MM.1S (cell line): Measurements from ENCODE around the gene NUCKS1.

ENCODE experiments used
- DNase-seq: peaks from one replicate; pipeline ENCODE4 v3.0.0-alpha.2; 2015
- H2AFZ ChIP-seq: fragments of 300-600 bp; sonication (generic); 2 replicates; pipeline ENCODE4 v1.6.0; 2016; ENCODE audit warnings: antibody characterized with exemption, low read length
- H3F3A ChIP-seq: fragments of 300-600 bp; sonication (generic); 2 replicates; pipeline ENCODE4 v1.6.1; 2016; ENCODE audit warnings: mild to moderate bottlenecking, antibody characterized with exemption, low read length, moderate library complexity, mixed read lengths; ENCODE audit not compliant: insufficient read depth
- H3K27ac ChIP-seq: fragments of 300-600 bp; sonication (generic); 2 replicates; pipeline ENCODE4 v1.5.1; 2016; ENCODE audit warnings: mild to moderate bottlenecking, low read length
- H3K27me3 ChIP-seq: fragments of 300-600 bp; sonication (generic); replicated peaks from 2 replicates; pipeline ENCODE4 v1.6.0; 2016; ENCODE audit warnings: low read length; ENCODE audit not compliant: insufficient read depth
- H3K36me3 ChIP-seq: fragments of 300-600 bp; sonication (generic); replicated peaks from 2 replicates; pipeline ENCODE4 v1.6.1; 2016; ENCODE audit warnings: mild to moderate bottlenecking, low read length, mixed read lengths; ENCODE audit not compliant: insufficient read depth
- H3K4me1 ChIP-seq: fragments of 300-600 bp; sonication (generic); 2 replicates; pipeline ENCODE4 v1.6.1; 2016; ENCODE audit warnings: low read length, mixed read lengths
- H3K4me2 ChIP-seq: fragments of 300-600 bp; sonication (generic); 2 replicates; pipeline ENCODE4 v1.6.0; 2016; ENCODE audit warnings: low read depth, low read length
- H3K4me3 ChIP-seq: fragments of 300-600 bp; sonication (generic); 2 replicates; pipeline ENCODE4 v1.5.1; 2016; ENCODE audit warnings: low read length, mixed read lengths
- H3K79me2 ChIP-seq: fragments of 300-600 bp; sonication (generic); 2 replicates; pipeline ENCODE4 v1.6.1; 2016; ENCODE audit warnings: mixed run types, low read length, mixed read lengths
- H3K9ac ChIP-seq: fragments of 300-600 bp; sonication (generic); 2 replicates; pipeline ENCODE4 v1.6.1; 2016; ENCODE audit warnings: low read length, mixed read lengths
- H3K9me2 ChIP-seq: fragments of 300-600 bp; sonication (generic); replicated peaks from 2 replicates; pipeline ENCODE4 v1.6.1; 2016; ENCODE audit warnings: mild to moderate bottlenecking, low read length, mixed read lengths; ENCODE audit not compliant: insufficient read depth
- H3K9me3 ChIP-seq: fragments of 300-600 bp; sonication (generic); replicated peaks from 2 replicates; pipeline ENCODE4 v1.6.1; 2016; ENCODE audit warnings: mild to moderate bottlenecking, low read length, mixed read lengths; ENCODE audit not compliant: insufficient read depth
- H4K20me1 ChIP-seq: fragments of 300-600 bp; sonication (generic); 2 replicates; pipeline ENCODE4 v1.6.1; 2016; ENCODE audit warnings: mild to moderate bottlenecking, low read length, moderate library complexity, mixed read lengths; ENCODE audit not compliant: insufficient read depth
- EZH2 ChIP-seq: fragments of 300-600 bp; sonication (generic); optimal IDR thresholded peaks from 2 replicates; pipeline ENCODE3; 2017; ENCODE audit warnings: low read depth, mild to moderate bottlenecking, antibody characterized with exemption, low read length, mixed read lengths
- EZH2phosphoT487 ChIP-seq: fragments of 300-600 bp; sonication (generic); IDR thresholded peaks from 2 replicates; pipeline ENCODE4 v1.6.1; 2018; ENCODE audit warnings: antibody characterized with exemption, low read length
- TF ChIP-seq, protein P1 (sequence below): fragments of 300-600 bp; sonication (generic); IDR thresholded peaks from 2 replicates; pipeline ENCODE4 v1.5.1; 2016; ENCODE audit warnings: antibody characterized with exemption, low read length, mixed read lengths

Gene NUCKS1

DNA sequence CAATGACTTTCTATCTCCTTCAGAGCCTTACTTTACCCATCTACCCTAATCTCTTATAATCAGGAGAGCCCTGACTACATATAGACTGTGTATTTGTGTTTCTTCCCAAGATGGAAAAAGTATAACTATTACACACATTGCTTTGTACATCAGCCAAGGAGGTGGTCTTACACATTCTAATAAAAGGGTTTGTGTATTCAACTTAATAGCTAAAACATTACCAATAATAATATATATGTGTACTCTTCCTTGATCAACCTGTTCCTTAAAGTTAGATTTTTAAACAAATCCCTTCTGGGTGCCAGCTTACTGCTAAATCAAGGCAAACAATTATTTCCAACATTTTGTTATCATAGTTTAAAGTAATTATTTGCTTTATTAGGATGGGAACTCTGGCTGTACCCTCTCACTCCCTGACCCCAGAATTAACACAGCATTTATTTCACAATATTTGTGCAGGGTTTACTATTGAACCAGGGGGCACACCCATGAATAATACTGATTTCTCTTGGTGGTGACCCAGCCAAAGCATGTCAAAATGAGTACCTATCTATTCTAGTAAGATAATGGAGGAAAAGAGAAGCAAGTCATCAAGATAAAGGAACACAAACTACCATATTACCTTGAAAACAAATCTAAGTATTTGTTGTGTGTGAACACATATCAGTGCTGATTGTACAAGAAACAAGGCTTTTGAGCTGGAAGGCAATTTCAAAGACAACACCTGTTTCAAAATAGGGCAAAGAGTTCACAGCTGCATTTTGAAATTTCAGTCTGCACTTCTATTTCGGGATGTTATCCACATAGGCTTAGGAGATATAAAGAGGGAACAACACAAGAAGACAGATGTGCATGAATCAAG lies 39.5 kb downstream of the NUCKS1 start:
- Histone ChIP-seq H3K27ac (no peak overlapping the region), H3K4me3 (no peak overlapping the region), H3K27me3 (no peaks in the 10 kb centered on the region), H3K79me2 (no peaks in the 10 kb centered on the region), H3K9me3 (no peaks in the 10 kb centered on the region), H3K9me2 (no peaks in the 10 kb centered on the region), H4K20me1 (no peaks in the 10 kb centered on the region), H3K4me1 (no peaks in the 10 kb centered on the region), H3K4me2 (no peak overlapping the region), H3K36me3 (0 out of 2 replicates have a peak, but pooled peaks cover 2% of the 10 kb centered on the region), H2AFZ (no peak overlapping the region), H3K9ac (no peak overlapping the region), H3F3A (peaks cover 17% of the 10 kb centered on the region)
- no peak for DNase-seq
- no peak for TF ChIP-seq EZH2
- no peak for TF ChIP-seq EZH2phosphoT487
- TF ChIP-seq, protein P1, sequence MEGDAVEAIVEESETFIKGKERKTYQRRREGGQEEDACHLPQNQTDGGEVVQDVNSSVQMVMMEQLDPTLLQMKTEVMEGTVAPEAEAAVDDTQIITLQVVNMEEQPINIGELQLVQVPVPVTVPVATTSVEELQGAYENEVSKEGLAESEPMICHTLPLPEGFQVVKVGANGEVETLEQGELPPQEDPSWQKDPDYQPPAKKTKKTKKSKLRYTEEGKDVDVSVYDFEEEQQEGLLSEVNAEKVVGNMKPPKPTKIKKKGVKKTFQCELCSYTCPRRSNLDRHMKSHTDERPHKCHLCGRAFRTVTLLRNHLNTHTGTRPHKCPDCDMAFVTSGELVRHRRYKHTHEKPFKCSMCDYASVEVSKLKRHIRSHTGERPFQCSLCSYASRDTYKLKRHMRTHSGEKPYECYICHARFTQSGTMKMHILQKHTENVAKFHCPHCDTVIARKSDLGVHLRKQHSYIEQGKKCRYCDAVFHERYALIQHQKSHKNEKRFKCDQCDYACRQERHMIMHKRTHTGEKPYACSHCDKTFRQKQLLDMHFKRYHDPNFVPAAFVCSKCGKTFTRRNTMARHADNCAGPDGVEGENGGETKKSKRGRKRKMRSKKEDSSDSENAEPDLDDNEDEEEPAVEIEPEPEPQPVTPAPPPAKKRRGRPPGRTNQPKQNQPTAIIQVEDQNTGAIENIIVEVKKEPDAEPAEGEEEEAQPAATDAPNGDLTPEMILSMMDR, result no peak

DNA sequence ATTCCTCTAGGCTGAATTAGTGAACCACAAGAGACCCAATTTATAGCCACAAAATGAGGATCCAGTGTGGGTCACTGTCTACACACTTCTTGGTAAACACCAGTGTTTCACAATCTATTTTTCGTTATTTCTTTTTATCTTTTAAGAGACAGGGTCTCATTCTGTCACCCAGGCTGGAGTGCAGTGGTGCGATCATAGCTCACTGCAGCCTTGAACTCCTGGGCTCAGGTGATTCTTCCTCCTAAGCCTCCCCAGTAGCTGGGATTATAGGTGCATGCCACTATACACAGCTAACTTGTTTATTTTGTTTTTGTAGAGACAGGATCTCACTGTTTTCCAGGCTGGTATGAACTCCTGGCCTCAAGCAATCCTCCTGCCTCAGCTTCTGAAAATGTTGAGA lies 40.3 kb downstream of the NUCKS1 start:
- no peaks in the 10 kb centered on the region for H3K9me3 ChIP-seq
- H4K20me1 ChIP-seq, result no peaks in the 10 kb centered on the region
- no peak overlapping the region for H3K4me2 ChIP-seq
- H2AFZ ChIP-seq, result no peak overlapping the region
- H3K9me2 ChIP-seq, result no peaks in the 10 kb centered on the region
- DNase-seq, result no peak
- no peaks in the 10 kb centered on the region for H3K4me1 ChIP-seq
- no peaks in the 10 kb centered on the region for H3K27me3 ChIP-seq
- peaks cover 17% of the 10 kb centered on the region for H3F3A ChIP-seq
- no peak overlapping the region for H3K4me3 ChIP-seq
- H3K9ac ChIP-seq, result no peak overlapping the region
- TF ChIP-seq, protein P1, result no peak
- TF ChIP-seq EZH2phosphoT487 (no peak), EZH2 (no peak)
- no peaks in the 10 kb centered on the region for H3K79me2 ChIP-seq
- H3K36me3 ChIP-seq, result no peaks in the 10 kb centered on the region
- no peak overlapping the region for H3K27ac ChIP-seq

DNA sequence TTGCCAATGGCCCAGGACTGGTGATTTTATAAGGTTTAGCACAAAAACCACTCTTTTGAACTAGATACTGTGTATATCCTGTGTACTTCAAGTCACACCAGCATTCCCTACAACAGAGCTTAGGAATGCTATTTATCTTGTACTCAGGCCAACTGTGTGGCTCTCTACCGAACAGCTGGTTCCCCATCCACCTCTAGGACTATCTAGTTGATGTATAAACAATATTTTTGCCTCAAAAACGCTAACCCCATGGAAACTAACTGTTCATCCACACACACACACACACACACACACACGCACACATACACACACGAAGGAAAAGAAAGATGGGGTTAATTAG lies 41.0 kb downstream of the NUCKS1 start:
- H2AFZ ChIP-seq, result no peak overlapping the region
- H3K9me2 ChIP-seq, result no peaks in the 10 kb centered on the region
- no peaks in the 10 kb centered on the region for H3K4me1 ChIP-seq
- no peak overlapping the region for H3K9ac ChIP-seq
- H3K79me2 ChIP-seq, result no peaks in the 10 kb centered on the region
- TF ChIP-seq, protein P1, result no peak
- no peak for TF ChIP-seq EZH2phosphoT487
- TF ChIP-seq EZH2, result no peak
- no peak overlapping the region for H3K4me3 ChIP-seq
- no peaks in the 10 kb centered on the region for H3K27me3 ChIP-seq
- H3K27ac ChIP-seq, result no peak overlapping the region
- H4K20me1 ChIP-seq, result no peaks in the 10 kb centered on the region
- no peaks in the 10 kb centered on the region for H3K9me3 ChIP-seq
- no peaks in the 10 kb centered on the region for H3K36me3 ChIP-seq
- H3F3A ChIP-seq, result peaks cover 13% of the 10 kb centered on the region; the same call in 1 of the 2 replicates
- DNase-seq, result no peak
- H3K4me2 ChIP-seq, result no peak overlapping the region
